ENCODE measurements around the gene FCMR. TPM values are rescaled to one million over a fixed set of nuclear protein-coding genes. Genes with fewer than 3 reads are reported as not detected.

FCMR gene
- total RNA-seq (2022; extraction: Qiagen RNA extraction; ENCODE audit: low read depth): 4.5 to 7.0 TPM (median 4.8 TPM) in 5 replicates

GRCh38 chr1:206921772-206922265 lies at the start of gene FCMR:
FCMR (minus strand) TSS chr1:206921941; CDS start chr1:206921854, 87 bp downstream.

GRCh38 chr1:206970446-206970845 lies 48.7 kb upstream of the FCMR start, which contains the start of gene FCAMR:
FCAMR (minus strand) TSS chr1:206970460; CDS start chr1:206970125, 335 bp downstream.

GRCh38 chr1:206946261-206946660 lies 24.5 kb upstream of the FCMR start, which contains the start of gene PIGR:
PIGR (minus strand) TSS chr1:206946466; CDS start chr1:206940531, 5,935 bp downstream.

GRCh38 chr1:206897175-206897574 lies 24.6 kb downstream of the FCMR start, which contains the start of gene IL24:
IL24 (plus strand) TSS chr1:206897443; CDS start chr1:206897833, 390 bp downstream.

GRCh38 chr1:206864939-206865671 lies 56.6 kb downstream of the FCMR start, which contains the start of gene IL20:
IL20 (plus strand) TSS chr1:206865623; CDS start chr1:206865853, 230 bp downstream.

Other genes with a start within 250 kb of the FCMR start
- gene MAPKAPK2, start 237.0 kb downstream of the FCMR start, total RNA-seq (2022; extraction: Qiagen RNA extraction; ENCODE audit: low read depth): 58.7 to 81.1 TPM (median 72.4 TPM) in 5 replicates
- not detected in 5 replicates for gene IL19, start 151.2 kb downstream of the FCMR start, total RNA-seq (2022; extraction: Qiagen RNA extraction; ENCODE audit: low read depth)
- gene IL10, start 149.4 kb downstream of the FCMR start, total RNA-seq (2022; extraction: Qiagen RNA extraction; ENCODE audit: low read depth): not detected in 5 replicates
- gene IL20, start 56.3 kb downstream of the FCMR start, total RNA-seq (2022; extraction: Qiagen RNA extraction; ENCODE audit: low read depth): not detected in 5 replicates
- gene IL24, start 24.5 kb downstream of the FCMR start, total RNA-seq (2022; extraction: Qiagen RNA extraction; ENCODE audit: low read depth): 0.27 to 0.42 TPM (median 0.32 TPM) in 5 replicates
- not detected in 5 replicates for gene PIGR, start 24.5 kb upstream of the FCMR start, total RNA-seq (2022; extraction: Qiagen RNA extraction; ENCODE audit: low read depth)
- gene FCAMR, start 48.5 kb upstream of the FCMR start, total RNA-seq (2022; extraction: Qiagen RNA extraction; ENCODE audit: low read depth): 0.14 TPM in 1 of 5 replicates, not detected in the others
- 3.6 to 7.4 TPM (median 5.8 TPM) in 5 replicates for gene C1orf116, start 110.8 kb upstream of the FCMR start, total RNA-seq (2022; extraction: Qiagen RNA extraction; ENCODE audit: low read depth)
- gene YOD1, start 129.3 kb upstream of the FCMR start, total RNA-seq (2022; extraction: Qiagen RNA extraction; ENCODE audit: low read depth): 2.9 to 8.4 TPM (median 7.4 TPM) in 5 replicates
- gene PFKFB2, start 131.3 kb upstream of the FCMR start, total RNA-seq (2022; extraction: Qiagen RNA extraction; ENCODE audit: low read depth): 4.6 to 7.3 TPM (median 6.4 TPM) in 5 replicates
- gene C4BPB, start 166.9 kb upstream of the FCMR start, total RNA-seq (2022; extraction: Qiagen RNA extraction; ENCODE audit: low read depth): 1.2 to 2.1 TPM (median 1.6 TPM) in 5 replicates
- 0.33 to 0.86 TPM (median 0.78 TPM) in 5 replicates for gene C4BPA, start 182.3 kb upstream of the FCMR start, total RNA-seq (2022; extraction: Qiagen RNA extraction; ENCODE audit: low read depth)